HG02798 (cell line): ENCODE data around the gene DISC1.

Experiments used
- ATAC-seq: cut with Tn5 transposase; IDR thresholded peaks from one replicate; pipeline ENCODE4 v1.9.1; 2021; ENCODE audit warnings: mild to moderate bottlenecking; ENCODE audit not compliant: unreplicated experiment, poor library complexity

DISC1 gene

GRCh38 chr1:231839999-231840398, 213.4 kb downstream of the DISC1 start:
- no peak for ATAC-seq

GRCh38 chr1:231841616-231842344, 215.2 kb downstream of the DISC1 start:
- ATAC-seq = no peak

GRCh38 chr1:231842441-231842840, 215.9 kb downstream of the DISC1 start:
- no peak for ATAC-seq

GRCh38 chr1:231844986-231845502, 218.5 kb downstream of the DISC1 start:
- no peak for ATAC-seq

- ATAC-seq = no peak
Measured at GRCh38 chr1:231847612-231848397, 221.2 kb downstream of the DISC1 start.

- no peak for ATAC-seq
Measured at GRCh38 chr1:231849981-231850380, 223.4 kb downstream of the DISC1 start.

- no peak for ATAC-seq
Measured at GRCh38 chr1:231850786-231851185, 224.2 kb downstream of the DISC1 start.

- no peak for ATAC-seq
Measured at GRCh38 chr1:231853588-231854207, 227.1 kb downstream of the DISC1 start.

GRCh38 chr1:231855361-231855760, 228.8 kb downstream of the DISC1 start:
- ATAC-seq = no peak

GRCh38 chr1:231855926-231856325, 229.3 kb downstream of the DISC1 start:
- ATAC-seq = no peak

GRCh38 chr1:231856426-231856825, 229.8 kb downstream of the DISC1 start:
- ATAC-seq = no peak

- no peak for ATAC-seq
Measured at GRCh38 chr1:231856894-231857293, 230.3 kb downstream of the DISC1 start.

GRCh38 chr1:231857609-231858135, 231.1 kb downstream of the DISC1 start:
- ATAC-seq = no peak

- no peak for ATAC-seq
Measured at GRCh38 chr1:231860221-231861088, 233.9 kb downstream of the DISC1 start.

- ATAC-seq = no peak
Measured at GRCh38 chr1:231861541-231862481, 235.2 kb downstream of the DISC1 start.

- ATAC-seq = no peak
Measured at GRCh38 chr1:231862611-231863010, 236.0 kb downstream of the DISC1 start.

GRCh38 chr1:231865331-231865730, 238.7 kb downstream of the DISC1 start:
- ATAC-seq = no peak

- ATAC-seq = no peak
Measured at GRCh38 chr1:231866392-231867331, 240.1 kb downstream of the DISC1 start.
